Measurements from ENCODE around the gene GDI1. TPM values are rescaled to one million over a fixed set of nuclear protein-coding genes. Genes with fewer than 3 reads are reported as not detected.

Gene GDI1
- total and polyA plus RNA-seq, 2 of the 8 experiments (the other 6 are each of a cell fraction or from before 2014, with no cell fraction given) = 83.1 to 136 TPM

DNA sequence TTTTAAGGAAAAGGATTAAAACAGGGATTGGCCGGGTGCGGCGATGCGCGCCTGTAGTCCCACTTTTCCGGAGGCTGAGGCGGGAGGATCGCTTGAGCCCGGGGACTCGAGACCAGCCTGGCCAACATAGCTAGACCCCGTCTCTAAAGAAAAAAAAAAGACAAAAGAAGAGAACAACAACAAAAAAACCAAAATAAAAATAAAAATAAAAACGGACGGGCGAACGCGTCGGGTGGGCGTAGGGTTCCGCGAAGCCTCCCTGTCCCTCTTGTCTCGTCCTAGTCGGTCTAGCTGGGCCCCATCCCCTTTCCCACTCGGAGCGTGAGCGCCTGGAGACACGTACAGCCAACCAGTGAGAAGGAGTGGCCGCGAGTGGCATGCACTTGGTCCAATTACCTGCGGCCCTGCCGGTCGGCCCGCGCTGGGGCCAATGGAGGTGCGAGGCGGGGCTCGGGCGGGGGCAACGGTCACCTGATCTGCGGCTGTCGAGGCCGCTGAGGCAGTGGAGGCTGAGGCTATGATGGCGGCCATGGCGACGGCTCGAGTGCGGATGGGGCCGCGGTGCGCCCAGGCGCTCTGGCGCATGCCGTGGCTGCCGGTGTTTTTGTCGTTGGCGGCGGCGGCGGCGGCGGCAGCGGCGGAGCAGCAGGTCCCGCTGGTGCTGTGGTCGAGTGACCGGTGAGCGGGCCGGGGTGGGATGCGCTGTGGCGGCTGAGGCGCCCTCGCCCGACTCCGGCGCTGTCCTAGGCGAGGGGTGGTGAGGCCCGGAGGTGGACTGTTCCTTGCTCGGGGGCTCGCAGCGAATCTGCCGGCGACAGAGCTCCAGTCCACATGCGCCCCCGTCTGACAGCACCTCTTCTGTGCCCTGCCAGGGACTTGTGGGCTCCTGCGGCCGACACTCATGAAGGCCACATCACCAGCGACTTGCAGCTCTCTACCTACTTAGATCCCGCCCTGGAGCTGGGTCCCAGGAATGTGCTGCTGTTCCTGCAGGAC, 8.5 kb upstream of the GDI1 start, which contains the start of gene ATP6AP1 (continued):
- TF ChIP-seq SRF (IDR thresholded peaks at IDR 0.05; ENCODE audit: low read depth, low read length) (no peak), YY1 (IDR thresholded peaks at IDR 0.05; ENCODE audit: low read depth, low read length) (peak; percentile 90), ASH2L (IDR thresholded peaks at IDR 0.05; ENCODE audit: low read length) (peak; percentile 61), POLR2AphosphoS5 (IDR thresholded peaks at IDR 0.05; ENCODE audit: low read depth, low read length) (0 out of 2 replicates have a peak, but pooled peaks have one; percentile 38), BCL11A (IDR thresholded peaks at IDR 0.05; ENCODE audit: low read depth in 2 of 2, low read length in 2 of 2) (no peak), SIN3A (conservative IDR thresholded peaks at IDR 0.05 in 1 of 2, IDR thresholded peaks at IDR 0.05 in 1 of 2; ENCODE audit: low read depth in 1 of 2, low read length in 2 of 2) (peak; percentile 51 to 60; a peak in 1 of 4 replicates), KDM1A (IDR thresholded peaks at IDR 0.05; ENCODE audit: borderline replicate concordance, low read length) (peak; percentile 75; the same call in 1 of the 2 replicates), SP2 (IDR thresholded peaks at IDR 0.05; ENCODE audit: low read length) (peak; percentile 58), POLR2A (IDR thresholded peaks at IDR 0.05; ENCODE audit: control extremely low read depth in 1 of 2, low read depth in 2 of 2, low read length in 2 of 2) (no peak; a peak in 1 of 3 replicates), ZNF274 (IDR thresholded peaks at IDR 0.05; ENCODE audit: borderline replicate concordance, extremely low read depth, low read length) (no peak)
- TF ChIP-seq, protein P1, sequence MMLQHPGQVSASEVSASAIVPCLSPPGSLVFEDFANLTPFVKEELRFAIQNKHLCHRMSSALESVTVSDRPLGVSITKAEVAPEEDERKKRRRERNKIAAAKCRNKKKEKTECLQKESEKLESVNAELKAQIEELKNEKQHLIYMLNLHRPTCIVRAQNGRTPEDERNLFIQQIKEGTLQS (IDR thresholded peaks at IDR 0.05; ENCODE audit: insufficient read depth, low read depth, low read length) = no peak

Measured in H1 (cell line).